ENCODE results near the gene ZNF554.
"Not testable (repeated sequence)": the region's sequence is repeated elsewhere in the genome, so short reads cannot be mapped to it uniquely, and the experiment has no call there.

The ZNF554 gene

GRCh38 chr19:2808129-2808941 lies 11.3 kb upstream of the ZNF554 start:
- no peak for DNase-seq

- DNase-seq: no peak
These were observed 10.1 kb upstream of the ZNF554 start for GRCh38 chr19:2809387-2810140.

GRCh38 chr19:2810141-2811091 lies 9.3 kb upstream of the ZNF554 start:
- no peak for DNase-seq

GRCh38 chr19:2811221-2811722 lies 8.4 kb upstream of the ZNF554 start:
- no peak for DNase-seq

GRCh38 chr19:2811735-2812413 lies 7.8 kb upstream of the ZNF554 start:
- no peak for DNase-seq

GRCh38 chr19:2812414-2813234 lies 7.0 kb upstream of the ZNF554 start:
- no peak for DNase-seq

GRCh38 chr19:2813235-2814160 lies 6.2 kb upstream of the ZNF554 start:
- no peak for DNase-seq

- no peak for DNase-seq
These were observed 5.2 kb upstream of the ZNF554 start for GRCh38 chr19:2814426-2814825.

- DNase-seq: no peak
These were observed 4.5 kb upstream of the ZNF554 start for GRCh38 chr19:2815191-2815614.

GRCh38 chr19:2815923-2816322 lies 3.7 kb upstream of the ZNF554 start:
- DNase-seq: no peak

GRCh38 chr19:2816641-2817040 lies 3.0 kb upstream of the ZNF554 start:
- DNase-seq: no peak

- not testable (repeated sequence) for DNase-seq
These were observed 2.3 kb upstream of the ZNF554 start for GRCh38 chr19:2817237-2817829.

- no peak for DNase-seq
These were observed 539 bp downstream of the ZNF554 start for GRCh38 chr19:2820112-2820702.

- DNase-seq: no peak
These were observed 3.2 kb downstream of the ZNF554 start for GRCh38 chr19:2822846-2823245.

GRCh38 chr19:2823646-2824045 lies 4.0 kb downstream of the ZNF554 start:
- no peak for DNase-seq

- no peak for DNase-seq
These were observed 4.5 kb downstream of the ZNF554 start for GRCh38 chr19:2824129-2824528.

GRCh38 chr19:2827022-2827421 lies 7.4 kb downstream of the ZNF554 start:
- no peak for DNase-seq

GRCh38 chr19:2827840-2828489 lies 8.3 kb downstream of the ZNF554 start:
- DNase-seq: no peak

All from stimulated activated CD4-positive, alpha-beta T cell treated with anti-CD3 and anti-CD28 coated beads, Interleukin-2, amount 100 ng/mL, for 48 hours (primary cell).